Measurements from ENCODE around the gene TYROBP.
"Not testable (repeated sequence)": the region's sequence is repeated elsewhere in the genome, so short reads cannot be mapped to it uniquely, and the experiment has no call there.

Gene TYROBP

GRCh38 chr19:35908010-35908441 is at the start of gene TYROBP:
Gene TYROBP, minus strand, starts transcription at chr19:35908295. Its CDS starts 67 bp downstream, at chr19:35908228.
- TF ChIP-seq CTCF (IDR thresholded peaks at IDR 0.05; ENCODE audit: insufficient read depth, missing control alignments), result no peak
- no peak for FAIRE-seq
- DNase-seq (ENCODE audit: insufficient read length, low spot score), result no peak

GRCh38 chr19:35957411-35957810 is 49.3 kb upstream of the TYROBP start:
- not testable (repeated sequence) for DNase-seq (ENCODE audit: insufficient read length, low spot score); FAIRE-seq

GRCh38 chr19:35955881-35956634 is 48.0 kb upstream of the TYROBP start:
- no peak for TF ChIP-seq CTCF (IDR thresholded peaks at IDR 0.05; ENCODE audit: insufficient read depth, missing control alignments)
- FAIRE-seq (no peak), DNase-seq (ENCODE audit: insufficient read length, low spot score) (no peak)

- DNase-seq (ENCODE audit: insufficient read length, low spot score) (no peak), FAIRE-seq (no peak)
- TF ChIP-seq CTCF (IDR thresholded peaks at IDR 0.05; ENCODE audit: insufficient read depth, missing control alignments), result no peak
Measured at GRCh38 chr19:35949131-35949530, 41.0 kb upstream of the TYROBP start.

- FAIRE-seq, result no peak
Measured at GRCh38 chr19:35946203-35946602, 38.1 kb upstream of the TYROBP start.

GRCh38 chr19:35945121-35945790 is 37.2 kb upstream of the TYROBP start:
- DNase-seq (ENCODE audit: insufficient read length, low spot score) (no peak), FAIRE-seq (no peak)
- no peak for TF ChIP-seq CTCF (IDR thresholded peaks at IDR 0.05; ENCODE audit: insufficient read depth, missing control alignments)

More at GRCh38 chr19:35946203-35946602, 38.1 kb upstream of the TYROBP start:
- no peak for TF ChIP-seq CTCF (IDR thresholded peaks at IDR 0.05; ENCODE audit: insufficient read depth, missing control alignments)
- DNase-seq (ENCODE audit: insufficient read length, low spot score), result no peak

GRCh38 chr19:35944556-35944955 is 36.5 kb upstream of the TYROBP start:
- no peak for FAIRE-seq
- TF ChIP-seq CTCF (IDR thresholded peaks at IDR 0.05; ENCODE audit: insufficient read depth, missing control alignments), result no peak
- no peak for DNase-seq (ENCODE audit: insufficient read length, low spot score)

All from D721Med (cell line).